SK-N-DZ (cell line): ENCODE data around the gene ITGBL1.

Source experiments
- DNase-seq: peaks from one replicate; pipeline ENCODE4 v3.0.0-alpha.2; 2015; ENCODE audit warnings: low spot score

The ITGBL1 gene

GRCh38 chr13:101451641-101452040 lies 834 bp upstream of the ITGBL1 start:
- no peak for DNase-seq

- DNase-seq = no peak
Measured at GRCh38 chr13:101453784-101454201, 1.3 kb downstream of the ITGBL1 start.

GRCh38 chr13:101454767-101455166 lies 2.3 kb downstream of the ITGBL1 start:
- DNase-seq = no peak

DNA sequence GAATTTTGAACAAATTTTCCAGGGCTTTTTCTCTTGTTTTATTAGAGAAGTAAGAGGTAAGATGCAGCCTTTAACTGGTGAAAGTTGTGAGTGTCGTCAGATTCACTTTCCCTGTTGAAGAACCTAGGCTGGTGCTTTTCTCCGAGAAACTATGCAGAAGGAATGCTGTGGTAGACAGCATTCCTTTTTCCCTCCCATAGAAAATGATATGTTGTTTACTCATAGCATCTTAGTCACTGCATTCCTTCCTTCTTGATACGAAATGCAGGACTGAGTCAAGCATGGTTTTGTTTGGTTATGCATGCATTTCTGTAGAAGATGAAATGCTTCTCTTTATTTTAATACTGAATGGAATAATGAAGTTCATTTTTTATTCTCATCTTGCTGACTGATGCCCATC lies 3.4 kb downstream of the ITGBL1 start:
- DNase-seq = no peak

GRCh38 chr13:101457176-101457575 lies 4.7 kb downstream of the ITGBL1 start:
- DNase-seq = no peak

DNA sequence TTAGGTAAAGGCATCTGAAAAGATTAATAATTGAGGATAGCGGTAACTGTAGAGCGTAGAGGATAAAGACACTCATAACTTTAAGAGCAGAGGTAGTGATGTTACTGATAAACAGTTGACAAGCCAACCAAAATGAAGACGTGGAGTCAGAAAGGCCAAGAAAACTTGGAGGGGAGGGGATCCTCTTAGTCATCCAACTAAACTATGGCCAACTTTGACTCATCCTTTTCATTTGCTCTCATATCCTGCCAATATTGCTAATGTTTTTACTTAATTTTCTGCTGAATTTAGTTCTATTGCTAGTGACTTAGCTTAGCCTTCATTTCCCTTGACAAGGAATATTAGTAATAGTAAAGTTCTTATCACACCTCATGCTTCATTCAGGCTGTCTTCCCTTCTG lies 13.4 kb downstream of the ITGBL1 start:
- DNase-seq = no peak

- no peak for DNase-seq
Measured at GRCh38 chr13:101467415-101467814, 14.9 kb downstream of the ITGBL1 start.

GRCh38 chr13:101473458-101473857 lies 21.0 kb downstream of the ITGBL1 start:
- no peak for DNase-seq

DNA sequence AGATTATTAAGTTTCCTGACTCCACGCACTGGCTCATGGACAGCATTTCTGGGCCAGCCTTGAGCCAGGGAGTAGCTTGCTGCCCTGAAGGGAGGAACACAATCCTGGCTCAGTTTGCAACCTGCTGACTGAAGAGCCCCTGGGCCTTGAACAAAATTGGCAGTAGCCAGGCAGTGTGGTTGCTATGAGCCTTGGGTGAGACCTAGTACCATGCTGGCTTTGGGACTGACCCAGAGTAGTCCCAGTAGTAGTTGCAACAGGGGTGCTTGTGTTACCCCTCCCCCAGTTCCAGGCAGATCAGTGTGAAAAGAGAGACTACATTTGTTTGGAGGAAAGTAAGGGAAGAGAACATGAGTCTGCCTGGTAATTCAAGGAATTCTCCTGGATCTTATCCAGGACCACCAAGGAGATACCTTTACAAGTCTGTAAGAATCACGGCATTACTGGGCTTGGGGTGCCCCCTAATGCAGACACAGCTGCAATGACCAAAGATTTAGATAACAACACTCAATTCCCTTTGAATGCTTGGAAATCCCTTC lies 22.0 kb downstream of the ITGBL1 start:
- peak; percentile 68 for DNase-seq

DNA sequence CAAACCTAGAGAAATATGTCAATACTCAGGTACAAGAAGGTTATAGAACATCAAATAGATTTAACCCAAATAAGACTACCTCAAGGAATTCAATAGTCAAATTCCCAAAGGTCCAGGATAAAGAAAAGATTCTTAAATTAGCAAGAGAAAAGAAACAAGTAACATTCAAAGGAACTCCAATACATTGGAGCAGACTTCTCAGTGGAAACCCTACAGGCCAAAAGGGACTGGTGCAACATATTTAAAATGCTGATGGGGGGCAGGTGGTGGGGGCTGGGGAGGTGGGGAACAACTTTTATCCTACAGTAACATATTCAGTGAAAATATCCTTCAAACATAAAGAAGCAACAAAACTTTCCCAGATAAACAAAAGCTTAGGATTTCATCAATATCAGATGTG lies 23.1 kb downstream of the ITGBL1 start:
- DNase-seq = no peak

GRCh38 chr13:101481421-101481820 lies 28.9 kb downstream of the ITGBL1 start:
- DNase-seq = no peak

GRCh38 chr13:101486708-101487437 lies 34.4 kb downstream of the ITGBL1 start:
- DNase-seq = no peak

DNA sequence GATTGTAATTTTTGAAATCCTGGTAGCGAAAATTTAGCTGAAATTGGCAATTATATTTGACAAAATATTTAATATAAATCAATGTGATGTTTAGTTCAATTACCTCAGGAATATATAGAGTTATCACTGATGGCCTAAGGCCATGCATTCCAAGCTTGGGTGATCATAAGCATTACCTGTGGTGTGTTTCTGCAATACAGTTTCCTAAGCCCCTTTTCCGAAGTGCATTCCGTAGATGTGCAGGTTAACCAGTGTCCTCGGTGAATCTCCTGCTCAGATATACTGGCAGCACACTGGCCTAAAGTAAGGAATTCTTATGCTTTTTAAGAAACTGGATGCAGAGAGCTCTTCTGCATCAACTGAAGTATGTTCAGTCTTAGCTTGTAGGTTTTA lies 35.0 kb downstream of the ITGBL1 start:
- no peak for DNase-seq

DNA sequence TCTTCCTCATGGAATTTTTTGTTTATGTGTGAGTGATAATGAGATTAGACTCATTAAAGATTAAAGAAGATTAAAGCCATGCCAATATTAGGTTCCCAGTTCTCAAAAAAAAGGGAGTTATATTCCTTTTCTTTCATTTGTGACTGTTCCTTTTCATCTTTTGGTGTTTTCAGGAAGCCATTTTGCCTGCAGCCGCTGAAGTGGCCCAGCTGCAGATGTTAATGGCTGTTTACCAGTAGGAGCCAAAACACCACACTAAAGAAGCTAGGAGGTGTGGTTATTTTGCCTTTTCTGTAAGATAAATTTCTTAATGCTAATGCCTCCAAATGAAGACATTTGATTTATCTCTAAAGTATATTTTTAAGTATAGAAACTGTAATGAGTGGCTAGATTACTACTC lies 36.3 kb downstream of the ITGBL1 start:
- DNase-seq = no peak

DNA sequence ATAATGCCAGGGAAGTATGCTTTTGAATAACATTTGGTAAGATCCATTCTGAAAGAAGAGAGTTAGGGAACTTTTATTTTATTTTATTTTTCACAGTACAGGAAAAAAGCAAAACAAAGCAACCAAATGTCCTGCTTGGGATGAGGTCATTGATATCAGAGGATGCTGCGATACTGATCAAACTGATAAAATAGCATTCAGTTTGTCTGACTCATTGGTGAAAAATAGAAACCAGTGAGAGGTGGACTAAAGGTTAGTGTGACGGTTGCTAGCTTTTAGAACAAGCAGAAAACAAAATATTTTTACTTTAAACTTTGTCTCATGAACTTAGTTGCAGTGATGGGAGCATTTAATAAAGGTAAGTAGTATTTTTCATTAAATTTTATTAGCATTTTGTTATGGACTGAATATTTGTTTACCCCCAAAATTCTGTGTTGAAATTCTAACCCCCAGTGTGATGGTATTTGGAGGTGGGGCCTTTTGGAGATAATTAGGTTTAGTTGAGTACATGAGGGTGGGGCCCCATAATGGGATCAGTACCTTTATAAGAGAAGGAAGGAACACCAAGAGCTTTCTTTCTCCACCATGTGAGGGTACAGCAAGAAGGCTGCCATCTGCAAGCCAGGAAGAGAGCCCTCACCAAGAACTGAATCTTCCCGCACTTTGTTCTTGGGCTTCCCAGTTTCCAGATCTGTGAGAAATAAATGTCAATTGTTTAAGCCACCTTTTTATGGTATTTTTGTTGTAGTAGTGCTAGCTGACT lies 37.3 kb downstream of the ITGBL1 start:
- no peak for DNase-seq

DNA sequence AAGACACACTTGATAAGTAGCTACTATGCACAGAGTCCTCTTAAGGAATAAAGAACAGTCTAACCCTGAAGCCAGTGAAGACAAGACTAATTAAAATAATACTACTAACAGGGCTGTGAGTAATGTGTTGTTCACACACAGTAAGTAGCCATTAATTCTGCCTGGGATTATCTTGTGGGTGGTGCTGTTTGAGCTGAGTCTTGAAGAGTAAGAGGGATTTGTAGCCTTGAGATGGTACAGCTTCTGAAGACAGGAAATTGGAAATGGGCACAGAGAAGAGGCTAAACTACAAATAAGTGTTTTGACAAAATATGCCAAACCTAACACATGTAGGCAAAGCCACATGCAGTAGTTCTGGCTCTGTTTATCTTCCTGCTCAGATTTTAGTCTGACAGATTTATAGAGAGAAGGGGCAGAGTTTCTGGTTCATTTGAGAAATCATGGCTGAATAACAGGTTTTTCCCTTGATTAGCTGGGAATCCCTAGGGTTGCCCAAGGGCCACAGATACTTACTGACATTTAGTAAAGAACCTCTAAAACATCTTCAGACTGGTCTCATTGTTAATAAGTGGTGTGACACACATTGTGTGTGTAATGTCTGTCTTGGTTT lies 38.0 kb downstream of the ITGBL1 start:
- DNase-seq = no peak

- DNase-seq = no peak
Measured at GRCh38 chr13:101492251-101492910, 39.9 kb downstream of the ITGBL1 start.

DNA sequence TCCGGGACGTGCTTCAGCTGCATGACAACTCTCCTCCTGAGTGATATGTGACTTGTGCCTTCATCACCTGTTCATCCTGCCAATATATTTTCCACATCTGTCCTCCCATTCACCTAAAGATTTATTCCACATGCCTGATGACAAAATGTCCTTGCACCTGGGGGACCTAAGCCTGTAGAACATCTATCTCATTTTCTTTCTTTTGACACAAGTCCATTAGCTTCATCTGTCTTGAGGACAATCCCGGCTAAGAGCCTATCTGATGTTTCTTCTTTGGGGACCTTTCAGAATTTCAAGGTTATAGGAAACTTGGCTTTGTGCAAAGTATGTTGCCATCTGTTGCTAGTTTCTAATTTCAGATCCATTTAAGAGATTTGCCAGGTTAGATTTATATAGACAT lies 41.1 kb downstream of the ITGBL1 start:
- peak; percentile 52 for DNase-seq

- DNase-seq = no peak
Measured at GRCh38 chr13:101499406-101499805, 46.9 kb downstream of the ITGBL1 start.

- no peak for DNase-seq
Measured at GRCh38 chr13:101502618-101503017, 50.1 kb downstream of the ITGBL1 start.

DNA sequence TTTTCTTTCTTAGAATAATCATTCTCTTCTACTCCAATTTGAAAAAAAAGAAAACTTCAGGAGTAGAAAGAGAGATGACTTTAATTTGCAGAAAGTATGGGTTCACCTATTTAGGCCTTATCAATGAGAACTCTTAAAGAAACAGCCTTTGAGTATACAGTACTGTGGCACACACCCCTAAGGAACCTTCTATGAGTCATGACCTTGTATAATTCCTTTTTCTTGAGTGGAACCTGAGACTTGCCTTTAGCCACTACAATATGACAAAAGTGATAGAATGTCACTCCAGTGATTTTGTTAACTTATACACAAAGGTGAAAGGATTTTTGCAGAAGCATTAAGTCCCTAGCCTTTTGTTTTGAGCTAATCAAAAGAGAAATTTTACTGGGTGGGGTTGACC lies 58.7 kb downstream of the ITGBL1 start:
- DNase-seq = no peak

DNA sequence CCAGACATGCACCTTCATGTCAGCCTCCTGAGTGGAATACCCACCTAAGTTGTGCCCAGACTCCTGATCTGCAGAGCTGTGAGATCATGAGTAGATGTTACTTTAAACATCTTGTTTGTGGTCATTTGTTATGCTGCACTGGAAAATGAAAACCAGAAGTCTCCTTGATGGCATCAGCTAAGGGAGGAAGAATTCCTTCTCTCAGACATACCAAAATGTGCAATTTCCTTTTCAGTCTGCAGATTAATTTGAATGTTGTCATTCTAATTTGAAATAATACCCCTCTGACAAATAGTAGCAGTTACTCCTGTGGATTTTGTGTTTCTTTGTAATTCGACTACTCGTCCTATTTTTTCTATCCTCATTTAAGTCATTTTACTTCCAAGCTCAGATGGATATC lies 59.3 kb downstream of the ITGBL1 start:
- DNase-seq = no peak
